H9 (cell line): ENCODE measurements around the gene TMEM127. TPM values are rescaled to one million over a fixed set of nuclear protein-coding genes. Genes with fewer than 3 reads are reported as not detected.
A peak's percentile ranks its signal among the peaks of the same experiment; 100 is the strongest.

Experiments used
- DNase-seq: peaks from one replicate; pipeline ENCODE4 v3.0.0-alpha.2; 2017
- H2AFZ ChIP-seq: one replicate; pipeline ENCODE4 v1.6.1; 2013; ENCODE audit warnings: mild to moderate bottlenecking, low read length, control low read depth, moderate library complexity
- H2AK5ac ChIP-seq: 2 replicates; pipeline ENCODE4 v1.6.1; 2013; ENCODE audit warnings: low read length, control low read depth, mixed read lengths; ENCODE audit not compliant: insufficient read length
- H2BK120ac ChIP-seq: one replicate; pipeline ENCODE4 v1.6.1; 2013; ENCODE audit warnings: low read depth, mild to moderate bottlenecking, low read length, control low read depth, inconsistent platforms; ENCODE audit not compliant: poor library complexity, severe bottlenecking
- H2BK12ac ChIP-seq: 2 replicates; pipeline ENCODE4 v1.6.1; 2013; ENCODE audit warnings: low read length, control low read depth, mixed read lengths, low read depth; ENCODE audit not compliant: insufficient read length
- H2BK15ac ChIP-seq: 2 replicates; pipeline ENCODE4 v1.6.1; 2013; ENCODE audit warnings: low read depth, low read length, control low read depth
- H2BK20ac ChIP-seq: one replicate; pipeline ENCODE4 v1.6.1; 2013; ENCODE audit warnings: low read depth, mild to moderate bottlenecking, low read length, control low read depth, inconsistent platforms; ENCODE audit not compliant: poor library complexity, severe bottlenecking
- H2BK5ac ChIP-seq: 2 replicates; pipeline ENCODE4 v1.6.1; 2013; ENCODE audit warnings: low read length, control low read depth, mixed read lengths; ENCODE audit not compliant: insufficient read length
- H3K14ac ChIP-seq: 2 replicates; pipeline ENCODE4 v1.6.1; 2013; ENCODE audit warnings: low read length, control low read depth; ENCODE audit not compliant: insufficient read depth
- H3K18ac ChIP-seq: 2 replicates; pipeline ENCODE4 v1.6.1; 2013; ENCODE audit warnings: low read depth, mild to moderate bottlenecking, mixed read lengths, low read length, control low read depth; ENCODE audit not compliant: insufficient read length
- H3K23ac ChIP-seq: 2 replicates; pipeline ENCODE4 v1.6.1; 2013; ENCODE audit warnings: low read length, control low read depth, mixed read lengths, low read depth; ENCODE audit not compliant: insufficient read length
- H3K23me2 ChIP-seq: 2 replicates; pipeline ENCODE4 v1.6.1; 2013; ENCODE audit warnings: low read depth, mild to moderate bottlenecking, mixed read lengths, low read length, control low read depth; ENCODE audit not compliant: insufficient read length, poor library complexity, severe bottlenecking
- H3K27ac ChIP-seq: 2 replicates; pipeline ENCODE4 v1.5.1; 2013; ENCODE audit warnings: low read length, control low read depth, mixed read lengths, low read depth; ENCODE audit not compliant: insufficient read length
- H3K27me3 ChIP-seq: 2 replicates; pipeline ENCODE4 v1.6.1; 2013; ENCODE audit warnings: low read length, control low read depth, inconsistent platforms; ENCODE audit not compliant: insufficient read depth
- H3K4ac ChIP-seq: 2 replicates; pipeline ENCODE4 v1.6.1; 2013; ENCODE audit warnings: low read depth, mild to moderate bottlenecking, control low read depth, inconsistent platforms, low read length, moderate library complexity
- H3K4me1 ChIP-seq: 2 replicates; pipeline ENCODE4 v1.6.1; 2013; ENCODE audit warnings: low read length, control low read depth, inconsistent platforms; ENCODE audit not compliant: insufficient read depth
- H3K4me2 ChIP-seq: 2 replicates; pipeline ENCODE4 v1.6.1; 2013; ENCODE audit warnings: low read length, control low read depth, mixed read lengths; ENCODE audit not compliant: insufficient read length, insufficient read depth
- H3K56ac ChIP-seq: 2 replicates; pipeline ENCODE4 v1.6.1; 2013; ENCODE audit warnings: low read depth, mild to moderate bottlenecking, mixed read lengths, low read length, control low read depth; ENCODE audit not compliant: insufficient read length
- H3K79me1 ChIP-seq: 2 replicates; pipeline ENCODE4 v1.6.1; 2013; ENCODE audit warnings: low read depth, mild to moderate bottlenecking, moderate library complexity, low read length, control low read depth, inconsistent platforms; ENCODE audit not compliant: insufficient read depth, poor library complexity, severe bottlenecking
- H3K79me2 ChIP-seq: 2 replicates; pipeline ENCODE4 v1.6.1; 2013; ENCODE audit warnings: low read length, control low read depth, inconsistent platforms; ENCODE audit not compliant: insufficient read depth
- H3K9ac ChIP-seq: 2 replicates; pipeline ENCODE4 v1.6.1; 2013; ENCODE audit warnings: low read length, control low read depth, mixed read lengths; ENCODE audit not compliant: insufficient read length; ENCODE audit errors: extremely low read depth
- H3K9me3 ChIP-seq: one replicate; pipeline ENCODE4 v1.6.1; 2013; ENCODE audit warnings: low read depth, low read length, inconsistent platforms; ENCODE audit not compliant: control insufficient read depth
- H3T11ph ChIP-seq: one replicate; pipeline ENCODE4 v1.6.1; 2013; ENCODE audit warnings: mild to moderate bottlenecking, low read length, control low read depth, inconsistent platforms
- H4K20me1 ChIP-seq: one replicate; pipeline ENCODE4 v1.6.1; 2013; ENCODE audit not compliant: control insufficient read depth, insufficient read length, insufficient read depth
- H4K5ac ChIP-seq: 2 replicates; pipeline ENCODE4 v1.6.1; 2013; ENCODE audit warnings: low read depth, mild to moderate bottlenecking, mixed read lengths, low read length, control low read depth; ENCODE audit not compliant: insufficient read length
- H4K8ac ChIP-seq: replicated peaks from 2 replicates; pipeline ENCODE4 v1.6.1; 2013; ENCODE audit warnings: low read length, control low read depth, mixed read lengths, low read depth; ENCODE audit not compliant: insufficient read length
- H4K91ac ChIP-seq: 2 replicates; pipeline ENCODE4 v1.6.1; 2013; ENCODE audit warnings: low read depth, mild to moderate bottlenecking, moderate library complexity, mixed read lengths, low read length, control low read depth; ENCODE audit not compliant: insufficient read length
- H3K27ac Mint-ChIP-seq, 3 experiments: 2 replicates in 2 of 3; 3 replicates in 1 of 3; pipeline ENCODE4 v1.8.0; 2020 to 2021; ENCODE audit warnings: mixed read lengths in 3 of 3, mild to moderate bottlenecking in 1 of 3, moderate library complexity in 1 of 3
- H3K27me3 Mint-ChIP-seq: 2 replicates; pipeline ENCODE4 v1.8.0; 2021; ENCODE audit warnings: low read depth, mild to moderate bottlenecking, moderate library complexity, mixed read lengths
- H3K36me3 Mint-ChIP-seq, 3 experiments: 2 replicates in 2 of 3; 3 replicates in 1 of 3; pipeline ENCODE4 v1.8.0; 2020 to 2021; ENCODE audit warnings: low read depth in 3 of 3, mixed read lengths in 3 of 3; ENCODE audit not compliant: insufficient read depth in 1 of 3
- H3K4me1 Mint-ChIP-seq, 2 experiments: 2 replicates each; pipeline ENCODE4 v1.8.0; 2020; ENCODE audit warnings: mixed read lengths in 2 of 2
- H3K4me3 Mint-ChIP-seq, 2 experiments: 2 replicates in 1 of 2; 3 replicates in 1 of 2; pipeline ENCODE4 v1.8.0; 2020 to 2021; ENCODE audit warnings: mild to moderate bottlenecking in 2 of 2, mixed read lengths in 2 of 2, moderate library complexity in 1 of 2
- H3K9me3 Mint-ChIP-seq, 2 experiments: 2 replicates in 1 of 2; 3 replicates in 1 of 2; pipeline ENCODE4 v1.8.0; 2020; ENCODE audit warnings: mild to moderate bottlenecking in 2 of 2, mixed read lengths in 2 of 2, moderate library complexity in 1 of 2
- CTCF ChIP-seq: fragments of 200-600 bp; sonication (generic); conservative IDR thresholded peaks from 3 replicates; pipeline ENCODE4 v1.8.0; 2021; ENCODE audit warnings: antibody characterized with exemption, mild to moderate bottlenecking
- WGBS: extraction: QIAGEN DNeasy Blood & Tissue Kit; methylation state at CpG from one replicate; pipeline ENCODE4 v1.1.7; 2013; ENCODE audit warnings: missing lambda C conversion rate, low lambda C conversion rate, mixed read lengths; ENCODE audit not compliant: insufficient read length; ENCODE audit errors: extremely low coverage; 5-methylcytosine and 5-hydroxymethylcytosine counted together
- total RNA-seq: library from RNA; stranded (reverse); gene quantifications from 2 replicates; pipeline ENCODE4 v1.2.1, GENCODE V29; 2021

The TMEM127 gene
- total RNA-seq, 1 experiment from 2014 or later = 30.1 TPM

- TF ChIP-seq CTCF = no peak
- Histone ChIP-seq H3K27me3 (no peaks in the 10 kb centered on the region), H3K9ac (peak within 1 kb of the TSS; percentile 86), H3K4me1 (peaks cover 6% of the 10 kb centered on the region; the same call in 1 of the 2 replicates), H3K56ac (no peak within 1 kb of the TSS), H3T11ph (no peak within 1 kb of the TSS), H3K23me2 (peaks cover 10% of the 10 kb centered on the region), H3K23ac (peak within 1 kb of the TSS; percentile 26), H3K18ac (peak within 1 kb of the TSS; percentile 89), H4K5ac (no peak within 1 kb of the TSS), H3K4ac (no peak within 1 kb of the TSS), H3K79me2 (peaks cover 41% of the 10 kb centered on the region), H4K20me1 (no peaks in the 10 kb centered on the region), H3K4me2 (peak within 1 kb of the TSS; percentile 90), H2BK120ac (no peak within 1 kb of the TSS), H2BK20ac (no peak within 1 kb of the TSS), H3K79me1 (no peaks in the 10 kb centered on the region), H3K27ac (no peak within 1 kb of the TSS), H3K9me3 (no peaks in the 10 kb centered on the region), H3K14ac (peak within 1 kb of the TSS; percentile 86), H2BK12ac (no peak within 1 kb of the TSS), H2BK5ac (no peak within 1 kb of the TSS), H4K8ac (no peak within 1 kb of the TSS), H2BK15ac (no peak within 1 kb of the TSS), H2AFZ (no peak within 1 kb of the TSS), H2AK5ac (no peak within 1 kb of the TSS), H4K91ac (no peak within 1 kb of the TSS)
- no CpG with 5 or more reads among the region's 100 CpGs for WGBS
- Mint-ChIP-seq H3K27me3 (no peaks in the 10 kb centered on the region), H3K9me3 (peaks cover 0 to 3% of the 10 kb centered on the region in 2 experiments; a peak in 2 of 5 replicates), H3K36me3 (peaks cover 9 to 17% (median 15%) of the 10 kb centered on the region in 3 experiments; a peak in 6 of 7 replicates), H3K27ac (peak within 1 kb of the TSS; percentile 92 to 96 (median 94)), H3K4me1 (peaks cover 46 to 48% of the 10 kb centered on the region in 2 experiments), H3K4me3 (peak within 1 kb of the TSS; percentile 82 to 99)
- DNase-seq = peak; percentile 98
Observed at GRCh38 chr2:96208143-96209010, 57.4 kb downstream of the TMEM127 start, which contains the start of gene STARD7. Gene STARD7 (minus strand): TSS chr2:96208827. CDS start chr2:96208434, 393 bp downstream.
